ENCODE data around the gene HEATR5B.
"Not testable (repeated sequence)": the region's sequence is repeated elsewhere in the genome, so short reads cannot be mapped to it uniquely, and the experiment has no call there.

- not testable (repeated sequence) for TF ChIP-seq CTCF, POLR2A (IDR thresholded peaks at IDR 0.05)
Observed at GRCh38 chr2:36979007-36979406, 105.2 kb downstream of the HEATR5B start.
